IMR-90 (cell line): ENCODE measurements around the gene BCS1L. TPM values are rescaled to one million over a fixed set of nuclear protein-coding genes. Genes with fewer than 3 reads are reported as not detected.

Experiments used
- ATAC-seq: fragments of 200-7000 bp; cut with Tn5 transposase; 2 replicates; pipeline ENCODE4 v1.9.1; 2020; ENCODE audit warnings: low read depth, mild to moderate bottlenecking, moderate library complexity
- BruUV-seq: library from RNA; stranded (reverse); fragments of 400-500 nt; replicated peaks from 2 replicates; lab custom pipeline; 2021; lab: Mats Ljungman, UMichigan
- CTCF ChIA-PET: fragments of 300-600 bp; formaldehyde crosslinking; extraction: SDS; loops from one replicate; lab custom pipeline; 2021; ENCODE audit warnings: antibody characterized with exemption; lab: Yijun Ruan, JAX
- POLR2A ChIA-PET: fragments of 300-600 bp; sonication (Branson Sonifier 250); formaldehyde crosslinking; loops from one replicate; lab custom pipeline; 2022; ENCODE audit warnings: antibody characterized with exemption; ENCODE audit not compliant: unreplicated experiment; lab: Charles Lee
- DNase-seq: peaks from one replicate; pipeline ENCODE4 v3.0.0; 2013
- H2AFZ ChIP-seq: replicated peaks from 2 replicates; pipeline ENCODE3; 2013; ENCODE audit warnings: low read length, mild to moderate bottlenecking; ENCODE audit not compliant: poor library complexity
- H2AK5ac ChIP-seq: 2 replicates; pipeline ENCODE4 v1.6.1; 2013; ENCODE audit warnings: low read depth, low read length, inconsistent platforms
- H2AK9ac ChIP-seq: replicated peaks from 2 replicates; pipeline ENCODE3; 2013; ENCODE audit warnings: mild to moderate bottlenecking, low read depth, low read length, moderate library complexity; ENCODE audit not compliant: poor library complexity
- H2BK120ac ChIP-seq: 2 replicates; pipeline ENCODE4 v1.6.1; 2013; ENCODE audit warnings: low read depth, low read length, inconsistent platforms
- H2BK15ac ChIP-seq: 3 replicates; pipeline ENCODE4 v1.6.1; 2013; ENCODE audit warnings: low read depth, low read length, inconsistent platforms
- H2BK20ac ChIP-seq: 2 replicates; pipeline ENCODE4 v1.6.1; 2013; ENCODE audit warnings: low read depth, mild to moderate bottlenecking, inconsistent platforms, low read length, moderate library complexity
- H2BK5ac ChIP-seq: 2 replicates; pipeline ENCODE4 v1.6.1; 2013; ENCODE audit warnings: mild to moderate bottlenecking, low read depth, low read length, inconsistent platforms; ENCODE audit not compliant: poor library complexity, severe bottlenecking
- H3K14ac ChIP-seq: replicated peaks from 2 replicates; pipeline ENCODE4 v1.6.1; 2013; ENCODE audit warnings: low read depth, low read length, inconsistent platforms
- H3K18ac ChIP-seq: 2 replicates; pipeline ENCODE4 v1.6.1; 2013; ENCODE audit warnings: low read depth, low read length, control low read depth
- H3K23ac ChIP-seq: 2 replicates; pipeline ENCODE4 v1.6.1; 2013; ENCODE audit warnings: low read depth, low read length, inconsistent platforms
- H3K27ac ChIP-seq: 2 replicates; pipeline ENCODE4 v1.5.1; 2013; ENCODE audit warnings: mild to moderate bottlenecking, control low read depth, low read length; ENCODE audit not compliant: insufficient read depth
- H3K27me3 ChIP-seq: 2 replicates; pipeline ENCODE4 v1.6.1; 2013; ENCODE audit warnings: low read length; ENCODE audit not compliant: control insufficient read depth, insufficient read depth
- H3K36me3 ChIP-seq: 2 replicates; pipeline ENCODE4 v1.6.1; 2013; ENCODE audit warnings: low read length, mixed read lengths; ENCODE audit not compliant: control insufficient read depth, insufficient read depth
- H3K4ac ChIP-seq: 2 replicates; pipeline ENCODE4 v1.6.1; 2013; ENCODE audit warnings: low read depth, low read length, inconsistent platforms
- H3K4me1 ChIP-seq: 2 replicates; pipeline ENCODE4 v1.6.1; 2013; ENCODE audit warnings: low read length, mixed read lengths; ENCODE audit not compliant: control insufficient read depth, insufficient read depth
- H3K4me2 ChIP-seq: 2 replicates; pipeline ENCODE4 v1.6.1; 2013; ENCODE audit warnings: low read depth, mild to moderate bottlenecking, control low read depth, low read length, moderate library complexity
- H3K4me3 ChIP-seq: 2 replicates; pipeline ENCODE4 v1.5.1; 2013; ENCODE audit warnings: low read depth, mild to moderate bottlenecking, control low read depth, low read length, moderate library complexity; ENCODE audit not compliant: insufficient read depth
- H3K56ac ChIP-seq: 2 replicates; pipeline ENCODE4 v1.6.1; 2013; ENCODE audit warnings: low read length, inconsistent platforms; ENCODE audit not compliant: insufficient read depth; ENCODE audit errors: extremely low read depth
- H3K79me1 ChIP-seq, 2 experiments: 2 replicates each; pipeline ENCODE4 v1.6.1; 2013; ENCODE audit warnings: low read length in 2 of 2, inconsistent platforms in 1 of 2, low read depth in 1 of 2
- H3K9ac ChIP-seq: 2 replicates; pipeline ENCODE4 v1.6.1; 2013; ENCODE audit warnings: low read depth, low read length, control low read depth
- H3K9me1 ChIP-seq: 2 replicates; pipeline ENCODE4 v1.6.1; 2013; ENCODE audit warnings: low read length, inconsistent platforms; ENCODE audit not compliant: insufficient read depth
- H3K9me3 ChIP-seq: 2 replicates; pipeline ENCODE4 v1.6.1; 2013; ENCODE audit warnings: low read length; ENCODE audit not compliant: control insufficient read depth, insufficient read depth
- H4K20me1 ChIP-seq: 2 replicates; pipeline ENCODE4 v1.6.1; 2013; ENCODE audit warnings: low read length, inconsistent platforms; ENCODE audit not compliant: insufficient read depth
- H4K5ac ChIP-seq: 2 replicates; pipeline ENCODE4 v1.6.1; 2013; ENCODE audit warnings: mild to moderate bottlenecking, low read depth, low read length, control low read depth
- H4K8ac ChIP-seq, 2 experiments: 2 replicates each; pipeline ENCODE4 v1.6.1; 2013; ENCODE audit warnings: low read depth in 2 of 2, low read length in 2 of 2, control low read depth in 1 of 2, inconsistent platforms in 1 of 2
- H4K91ac ChIP-seq: 2 replicates; pipeline ENCODE4 v1.6.1; 2013; ENCODE audit warnings: low read depth, low read length, inconsistent platforms; ENCODE audit not compliant: insufficient read depth
- BHLHE40 ChIP-seq: fragments of 150-350 bp; IDR thresholded peaks from 2 replicates; pipeline ENCODE4 v1.6.1; 2016; ENCODE audit warnings: mild to moderate bottlenecking, low read depth, low read length
- CTCF ChIP-seq: conservative IDR thresholded peaks from 2 replicates; pipeline ENCODE4 v1.5.1; 2012; ENCODE audit warnings: mild to moderate bottlenecking, low read depth, low read length, improper control_type of control experiment
- ELK1 ChIP-seq: fragments of 150-350 bp; IDR thresholded peaks from 2 replicates; pipeline ENCODE4 v1.6.1; 2016; ENCODE audit warnings: low read depth, mild to moderate bottlenecking, low read length, moderate library complexity, borderline replicate concordance
- FOS ChIP-seq: fragments of 150-350 bp; IDR thresholded peaks from 2 replicates; pipeline ENCODE4 v1.6.1; 2016; ENCODE audit warnings: low read depth, low read length
- MAFK ChIP-seq: IDR thresholded peaks from 2 replicates; pipeline ENCODE4 v1.6.1; 2012; ENCODE audit warnings: low read depth, low read length, improper control_type of control experiment
- MAZ ChIP-seq: IDR thresholded peaks from 2 replicates; pipeline ENCODE4 v1.6.1; 2012; ENCODE audit warnings: low read depth, mild to moderate bottlenecking, low read length, improper control_type of control experiment, moderate library complexity, borderline replicate concordance
- MXI1 ChIP-seq: IDR thresholded peaks from 2 replicates; pipeline ENCODE4 v1.6.1; 2012; ENCODE audit warnings: low read depth, mild to moderate bottlenecking, low read length, moderate library complexity, borderline replicate concordance
- POLR2A ChIP-seq: IDR thresholded peaks from 2 replicates; pipeline ENCODE4 v1.6.1; 2012; ENCODE audit warnings: mild to moderate bottlenecking, low read depth, low read length
- RAD21 ChIP-seq: IDR thresholded peaks from 2 replicates; pipeline ENCODE4 v1.6.1; 2012; ENCODE audit warnings: low read length, improper control_type of control experiment
- RCOR1 ChIP-seq: IDR thresholded peaks from 2 replicates; pipeline ENCODE4 v1.6.1; 2012; ENCODE audit warnings: mild to moderate bottlenecking, low read length, improper control_type of control experiment; ENCODE audit not compliant: insufficient replicate concordance
- RFX5 ChIP-seq: IDR thresholded peaks from 2 replicates; pipeline ENCODE4 v1.8.0; 2012; ENCODE audit warnings: low read depth, mild to moderate bottlenecking, low read length, moderate library complexity
- SMC3 ChIP-seq: fragments of 150-350 bp; IDR thresholded peaks from 2 replicates; pipeline ENCODE4 v1.6.1; 2016; ENCODE audit warnings: low read depth, mild to moderate bottlenecking, antibody characterized with exemption, low read length, moderate library complexity
- USF2 ChIP-seq: fragments of 150-350 bp; IDR thresholded peaks from 2 replicates; pipeline ENCODE4 v1.6.1; 2017; ENCODE audit warnings: mild to moderate bottlenecking, antibody characterized with exemption, low read length, low read depth
- WGBS, 2 experiments: methylation state at CpG; one replicate each; pipeline versions ENCODE4 v1.1.5 to v1.1.7; 2013; ENCODE audit warnings: missing lambda C conversion rate in 2 of 2; ENCODE audit not compliant: insufficient read length in 1 of 2; ENCODE audit errors: extremely low coverage in 2 of 2; 5-methylcytosine and 5-hydroxymethylcytosine counted together
- dilution Hi-C: fragments of 300-500 bp; cut with HindIII; formaldehyde crosslinking; loops from one replicate; pipeline ENCODE4 v1.14.3; 2018; ENCODE audit warnings: low sequenced_read_pairs; ENCODE audit not compliant: unreplicated experiment
- in situ Hi-C: fragments of 300-500 bp; cut with MboI; formaldehyde crosslinking; loops from 3 replicates; pipeline ENCODE4 v1.14.3; 2019; ENCODE audit warnings: low sequenced_read_pairs, inconsistent platforms, mixed read lengths
- intact Hi-C: fragments of 100-400 bp; cut with micrococcal nuclease; formaldehyde crosslinking; loops from 2 replicates; pipeline ENCODE4 v1.10.0; 2022
- polyA plus RNA-seq, 3 experiments: library from polyadenylated mRNA; depleted of rRNA; stranded (reverse); fragments of >200 nt; gene quantifications; 2 replicates each; pipeline ENCODE4 v1.2.3, GENCODE V29; 2012; ENCODE audit warnings: low replicate concordance in 1 of 3
- total RNA-seq: library from RNA; depleted of rRNA; stranded (reverse); fragments of >200 nt; gene quantifications from 2 replicates; pipeline ENCODE4 v1.2.3, GENCODE V29; 2012

The BCS1L gene
- total and polyA plus RNA-seq, 2 of the 4 experiments (the other 2 are of a cell fraction), result 39.1 to 56.7 TPM

DNA sequence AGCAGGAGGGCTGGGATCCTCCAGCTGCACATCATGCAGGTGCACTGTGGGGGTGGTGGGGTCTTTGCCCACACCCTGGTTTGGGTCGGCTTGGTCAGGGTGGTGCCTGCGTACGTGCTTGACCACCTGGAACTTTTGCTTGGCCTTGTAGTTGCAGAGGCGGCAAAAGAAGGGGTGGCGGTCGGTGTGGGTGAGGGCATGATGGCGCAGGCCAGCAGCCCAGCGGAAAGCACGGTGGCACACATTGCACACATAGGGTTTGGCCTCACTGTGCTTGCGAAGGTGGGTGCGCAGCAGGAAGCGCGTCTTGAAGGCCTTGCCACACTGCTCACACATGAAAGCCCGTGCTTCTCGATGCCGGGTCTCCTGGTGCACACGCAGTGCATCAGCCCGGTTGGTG, 21.1 kb upstream of the BCS1L start:
- POLR2A ChIA-PET, result no interaction called here
- ATAC-seq, result no peak
- H3K14ac ChIP-seq, result no peak overlapping the region

More for the DNA sequence above, 21.1 kb upstream of the BCS1L start:
- H3K27ac ChIP-seq, result no peak overlapping the region
- no peak overlapping the region for H3K18ac ChIP-seq
- no peak overlapping the region for H2BK120ac ChIP-seq
- 96% methylated on average over 18 of the region's 18 CpGs; no CpG with 5 or more reads in 1 of the 2 experiments for WGBS, 2 experiments
- H2AK9ac ChIP-seq, result no peak overlapping the region
- no peak for TF ChIP-seq MXI1
- no peak for TF ChIP-seq MAZ
- no peak for TF ChIP-seq CTCF
- TF ChIP-seq RCOR1, result no peak
- TF ChIP-seq USF2, result no peak
- no peak for TF ChIP-seq BHLHE40
- no peak for TF ChIP-seq MAFK
- TF ChIP-seq SMC3, result no peak
- TF ChIP-seq RFX5, result no peak
- TF ChIP-seq RAD21, result no peak
- no peak for TF ChIP-seq FOS
- no peak for TF ChIP-seq ELK1
- TF ChIP-seq POLR2A, result no peak
- H4K5ac ChIP-seq, result no peak overlapping the region
- in situ Hi-C loops, result no loop called here
- intact Hi-C loops, result no loop called here
- H4K20me1 ChIP-seq, result no peaks in the 10 kb centered on the region
- H3K27me3 ChIP-seq, result no peaks in the 10 kb centered on the region
- H2AFZ ChIP-seq, result no peak overlapping the region
- no peak overlapping the region for H2AK5ac ChIP-seq
- H3K23ac ChIP-seq, result no peak overlapping the region
- dilution Hi-C loops, result no loop called here
- no peak overlapping the region for H2BK5ac ChIP-seq
- H2BK15ac ChIP-seq, result no peak overlapping the region
- peaks cover 0 to 4% of the 10 kb centered on the region in 2 experiments; a peak in 2 of 4 replicates for H3K79me1 ChIP-seq
- H2BK20ac ChIP-seq, result no peak overlapping the region
- CTCF ChIA-PET, result no interaction called here
- H3K4me1 ChIP-seq, result no peaks in the 10 kb centered on the region
- H3K4me2 ChIP-seq, result no peak overlapping the region
- H3K56ac ChIP-seq, result no peak overlapping the region
- no peak for DNase-seq
- no TSS peak for BruUV-seq
- H3K9me3 ChIP-seq, result no peaks in the 10 kb centered on the region
- H3K9ac ChIP-seq, result no peak overlapping the region
- H3K4ac ChIP-seq, result no peak overlapping the region
- no peak overlapping the region for H3K4me3 ChIP-seq
- peaks cover 8% of the 10 kb centered on the region; the same call in 1 of the 2 replicates for H3K9me1 ChIP-seq
- no peak overlapping the region for H4K91ac ChIP-seq
- peaks cover 64% of the 10 kb centered on the region for H3K36me3 ChIP-seq
- no peak overlapping the region for H4K8ac ChIP-seq
